NCI-H524 treated with DMSO at 0.1 percent for 48 hours (cell line): ENCODE results near the gene TUT4.

Source experiments
- DNase-seq: peaks from one replicate; lab custom pipeline; 2025; lab: John Stamatoyannopoulos, UW

TUT4 gene

DNA sequence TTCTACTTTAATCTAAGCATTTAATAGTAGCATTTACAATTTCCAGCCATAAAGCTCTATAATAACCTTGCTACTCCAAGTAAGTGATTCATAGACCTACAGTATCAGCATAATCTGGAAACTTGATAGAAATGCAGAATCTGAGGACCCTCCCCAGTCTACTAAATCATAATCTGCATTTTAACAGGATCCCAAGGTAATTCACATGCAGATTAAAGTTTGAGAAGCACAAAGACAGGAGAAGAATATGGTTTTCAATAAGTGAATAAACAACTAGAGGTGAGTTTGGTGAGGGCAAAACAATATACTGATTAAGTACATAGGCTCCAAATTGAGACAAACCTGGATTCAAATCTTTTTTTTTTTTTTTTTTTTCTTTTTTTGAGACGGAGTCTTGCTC is 91.1 kb downstream of the TUT4 start:
- DNase-seq: no peak

DNA sequence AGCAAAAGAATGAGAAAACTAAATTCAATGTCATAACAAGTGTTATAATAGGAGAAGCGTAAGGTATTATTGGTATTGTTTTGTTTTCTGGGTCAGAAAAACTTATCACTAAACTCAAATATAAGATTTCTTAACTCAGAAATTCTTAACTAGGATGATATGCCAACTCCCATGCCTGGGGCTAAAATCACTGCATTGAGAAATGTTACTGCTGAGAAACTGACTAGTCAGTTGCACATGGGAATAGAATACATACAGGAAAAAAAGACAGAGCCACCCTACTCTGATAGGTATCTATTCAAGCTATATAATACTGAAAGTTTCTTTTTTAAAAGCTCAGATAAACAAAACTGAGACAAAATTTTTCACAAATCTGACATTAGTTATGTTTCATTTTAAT is 92.2 kb downstream of the TUT4 start:
- no peak for DNase-seq

DNA sequence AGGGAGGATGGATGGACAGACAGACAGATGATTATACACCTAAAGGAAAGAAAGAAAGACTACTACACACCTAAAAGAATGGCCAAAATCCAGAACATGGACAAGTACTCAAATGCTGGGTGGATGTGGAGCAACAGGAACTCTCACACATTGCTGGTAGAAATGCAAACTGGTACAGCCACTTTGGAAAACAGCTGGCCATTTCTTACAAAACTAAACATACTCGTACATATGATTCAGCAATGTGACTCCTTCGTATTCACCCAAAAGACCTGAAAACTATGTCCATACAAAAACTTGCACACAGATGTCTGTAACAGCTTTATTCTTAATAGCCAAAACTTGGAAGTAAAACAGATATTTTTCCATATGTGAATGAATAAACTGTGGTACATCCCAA is 97.2 kb downstream of the TUT4 start:
- no peak for DNase-seq

DNA sequence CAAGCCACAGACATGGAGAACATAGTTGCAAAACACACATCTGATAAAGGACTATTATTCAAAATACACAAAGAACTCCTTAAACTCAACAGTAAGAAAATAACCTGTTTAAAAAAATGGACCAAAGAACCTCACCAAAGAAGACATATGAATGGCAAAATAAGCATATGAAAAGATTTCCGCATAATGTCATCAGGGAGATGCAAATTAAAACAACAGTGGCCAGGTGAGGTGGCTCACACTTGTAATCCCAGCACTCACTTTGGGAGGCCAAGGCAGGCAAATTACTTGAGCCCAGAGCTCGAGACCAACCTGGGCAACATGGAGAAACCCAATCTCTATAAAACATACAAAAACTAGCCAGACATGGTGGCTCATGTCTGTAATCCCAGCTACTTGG is 98.1 kb downstream of the TUT4 start:
- DNase-seq: no peak

DNA sequence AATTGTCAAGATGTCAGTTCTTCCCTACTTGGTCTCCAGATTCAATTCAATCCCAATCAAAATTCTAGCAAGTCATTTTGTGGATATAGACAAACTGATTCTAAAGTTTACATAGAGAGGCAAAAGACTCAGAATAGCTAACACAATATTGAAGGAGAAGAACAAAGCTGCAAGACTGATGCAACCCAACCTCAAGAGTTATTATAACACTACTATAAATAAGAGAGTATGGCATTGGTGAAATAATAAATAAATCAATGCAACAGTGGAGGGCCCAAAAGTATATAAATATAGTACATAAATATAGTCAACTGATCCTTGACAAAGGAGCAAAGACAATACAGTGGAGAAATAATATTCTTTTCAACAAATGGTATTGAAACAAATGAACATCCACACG is 98.8 kb downstream of the TUT4 start:
- no peak for DNase-seq

DNA sequence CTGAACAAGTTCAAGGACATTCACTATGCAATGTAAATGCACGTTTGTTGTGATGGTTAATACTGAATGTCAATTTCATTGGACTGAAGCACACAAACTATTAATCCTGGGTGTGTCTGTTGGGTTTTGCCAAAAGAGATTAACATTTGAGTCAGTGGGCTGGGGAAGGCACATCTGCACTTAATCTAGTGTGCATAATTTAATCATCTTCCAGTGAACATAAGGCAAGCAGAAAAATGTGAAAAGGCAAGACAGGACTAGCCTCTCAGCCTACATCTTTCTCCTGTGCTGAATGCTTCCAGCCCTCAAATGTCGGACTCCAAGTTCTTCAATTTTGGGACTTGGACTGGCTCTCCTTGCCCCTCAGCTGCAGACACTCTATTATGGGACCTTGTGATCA is 108.4 kb downstream of the TUT4 start:
- no peak for DNase-seq

DNA sequence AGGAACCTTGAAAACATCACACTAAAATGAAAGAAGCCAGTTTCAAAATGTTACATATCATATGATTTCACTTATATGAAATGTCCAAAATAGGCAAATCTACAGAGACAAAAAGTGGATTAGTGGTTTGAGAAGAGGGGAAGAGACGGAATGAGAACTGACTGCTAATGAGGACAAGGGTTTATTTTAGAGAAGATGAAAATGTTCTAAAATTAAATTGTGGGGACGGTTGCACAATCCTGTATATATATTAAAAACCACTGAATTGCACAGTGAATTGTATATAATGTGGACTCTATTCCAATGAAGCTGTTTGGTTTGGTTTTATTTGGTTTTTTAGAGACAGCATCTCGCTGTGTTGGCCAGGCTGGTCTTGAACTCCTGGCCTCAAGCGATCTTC is 112.9 kb downstream of the TUT4 start:
- DNase-seq: no peak

DNA sequence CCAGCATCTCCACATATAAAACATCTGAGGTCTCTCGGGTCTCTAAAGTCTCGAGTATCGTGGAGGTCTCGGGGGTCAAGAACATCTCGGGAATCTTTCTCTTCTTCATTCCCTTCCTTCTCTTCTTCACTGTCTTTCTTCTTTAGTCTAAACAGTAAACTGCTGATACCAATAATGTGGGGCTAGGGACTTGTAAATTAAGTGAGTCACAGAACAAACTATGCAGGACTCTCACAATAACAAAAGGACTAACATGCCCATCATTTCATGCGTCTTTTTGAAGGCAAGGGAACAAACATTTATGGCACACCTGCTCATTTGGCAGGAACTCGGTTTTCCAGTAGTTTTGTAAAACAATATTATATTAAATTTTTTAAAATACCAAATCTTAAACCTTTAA is 116.1 kb downstream of the TUT4 start:
- no peak for DNase-seq

DNA sequence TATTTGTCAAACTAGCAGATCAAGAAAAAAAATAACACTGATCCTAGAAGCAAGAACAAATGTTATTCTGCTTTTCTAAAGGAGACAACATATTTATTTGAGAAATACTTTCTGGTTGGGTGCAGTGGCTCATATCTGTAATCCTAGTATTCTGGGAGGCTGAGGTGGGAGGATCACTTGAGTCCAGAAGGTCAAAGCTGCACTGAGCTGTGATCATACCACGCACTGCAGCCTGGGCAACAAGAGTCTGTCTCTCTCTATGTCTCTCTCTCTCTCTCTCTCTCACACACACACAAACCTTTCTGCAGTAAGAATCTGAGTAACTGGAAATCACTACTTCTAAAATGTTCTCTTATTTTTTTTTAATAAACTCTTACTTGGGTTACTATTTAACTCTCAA is 117.2 kb downstream of the TUT4 start:
- DNase-seq: no peak

DNA sequence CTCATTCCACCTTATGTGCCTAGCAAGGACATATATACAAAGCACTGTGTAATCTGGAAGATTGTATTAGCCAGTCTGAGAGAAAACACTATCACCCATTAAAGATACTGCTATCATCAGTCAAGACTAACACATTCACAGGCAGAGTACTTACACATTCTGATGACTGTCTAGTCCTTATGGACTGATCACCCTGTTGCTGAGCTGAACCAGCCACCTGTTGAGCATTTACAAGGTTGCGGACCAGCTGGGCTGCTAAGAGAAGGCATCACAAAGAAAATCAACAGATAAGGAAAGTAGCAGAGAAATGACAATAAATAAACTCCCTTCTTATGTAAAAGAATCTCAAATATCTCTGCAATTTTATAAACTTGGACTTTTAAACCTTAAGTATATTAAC is 117.7 kb downstream of the TUT4 start:
- DNase-seq: no peak

DNA sequence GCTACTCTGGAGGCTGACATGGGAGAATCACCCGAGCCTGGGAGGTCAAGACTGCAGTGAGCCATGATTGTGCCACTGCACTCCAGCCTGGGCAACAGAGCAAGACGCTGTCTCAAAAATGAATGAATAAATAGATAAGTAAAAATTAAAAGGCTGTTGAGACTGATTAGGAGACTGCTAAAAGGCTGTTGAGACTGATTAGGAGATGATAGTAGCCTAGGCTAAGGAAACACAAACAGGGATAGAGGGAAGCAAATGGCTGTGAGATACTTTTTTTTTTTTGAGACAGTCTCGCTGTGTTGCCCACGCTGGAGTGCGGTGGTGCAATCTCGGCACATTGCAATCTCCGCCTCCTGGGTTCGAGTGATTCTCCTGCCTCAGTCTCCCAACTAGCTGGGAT is 120.1 kb downstream of the TUT4 start:
- DNase-seq: no peak

DNA sequence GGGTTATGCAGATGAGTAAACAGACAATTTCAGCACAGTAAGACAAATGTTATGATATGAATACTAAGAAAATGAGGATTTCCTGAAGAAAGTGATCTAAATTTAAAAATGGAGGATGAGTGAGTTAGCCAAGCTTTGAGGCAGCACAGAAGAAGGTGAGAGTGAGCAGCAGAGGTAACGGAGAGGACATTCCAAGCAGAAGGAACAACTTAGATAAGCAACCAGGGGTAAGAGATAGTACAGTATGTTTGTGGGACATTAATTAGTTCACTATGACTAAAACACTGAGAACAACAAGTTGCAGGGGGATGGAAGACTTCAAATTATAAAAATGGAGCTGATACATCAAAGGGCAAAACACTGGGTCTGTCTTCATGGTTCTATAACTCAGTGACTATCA is 125.7 kb downstream of the TUT4 start:
- no peak for DNase-seq

DNA sequence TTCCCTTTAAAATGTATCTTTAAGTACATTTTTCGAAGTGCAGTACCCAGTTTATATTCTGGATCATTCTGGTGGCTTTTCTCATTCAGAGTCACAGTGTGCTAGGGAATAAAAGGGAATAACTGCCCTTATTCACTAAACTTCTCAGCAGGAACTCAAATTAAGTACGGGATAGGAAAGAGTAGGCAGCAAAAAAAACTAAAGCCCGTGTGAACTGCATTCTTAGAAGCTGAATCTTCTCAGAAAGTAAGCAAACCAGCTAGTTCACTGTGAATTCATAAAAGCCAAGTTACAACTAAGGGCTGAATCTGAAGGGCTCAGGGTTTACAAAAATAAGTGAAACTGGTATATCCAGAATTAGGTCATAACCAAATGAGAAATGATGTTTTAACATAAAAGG is 126.5 kb downstream of the TUT4 start:
- DNase-seq: no peak

DNA sequence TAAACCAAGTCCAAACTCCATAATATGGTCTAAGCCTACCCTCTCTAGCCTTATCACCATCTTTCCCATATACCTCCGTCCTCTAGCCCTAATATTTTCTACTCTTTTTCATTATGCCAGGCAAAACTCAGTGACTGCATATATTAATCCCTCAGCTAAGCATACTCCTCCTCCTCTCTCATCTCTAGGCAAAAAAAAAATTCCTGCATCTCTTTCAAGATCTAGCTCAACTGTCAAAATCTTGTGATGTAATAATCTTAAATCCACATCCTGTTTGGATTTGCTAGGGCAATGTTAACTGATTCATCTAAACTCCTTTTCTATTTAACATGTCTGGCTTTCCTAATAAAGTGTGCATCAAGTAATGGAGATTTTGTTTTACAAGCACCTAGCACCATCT is 128.1 kb downstream of the TUT4 start:
- no peak for DNase-seq

DNA sequence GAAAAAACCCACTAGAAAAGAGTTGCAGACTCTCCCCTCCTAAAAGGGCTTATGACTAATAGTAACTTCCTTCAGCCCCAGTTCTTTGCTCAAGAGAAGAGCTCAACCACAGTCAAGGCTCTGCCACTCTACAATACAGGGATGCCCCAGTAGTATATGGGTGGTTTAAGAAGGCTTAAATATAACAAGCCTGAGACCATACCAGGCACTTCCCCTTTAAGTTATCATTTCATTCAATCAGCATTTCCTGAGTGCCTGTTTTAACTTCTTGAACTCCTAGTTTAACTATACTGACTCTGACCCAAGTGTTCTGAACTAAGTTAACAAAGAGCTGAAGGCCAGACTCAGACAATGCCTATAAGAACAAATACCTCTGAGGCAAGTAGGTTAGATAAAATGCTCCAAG is 128.7 kb downstream of the TUT4 start:
- DNase-seq: no peak

DNA sequence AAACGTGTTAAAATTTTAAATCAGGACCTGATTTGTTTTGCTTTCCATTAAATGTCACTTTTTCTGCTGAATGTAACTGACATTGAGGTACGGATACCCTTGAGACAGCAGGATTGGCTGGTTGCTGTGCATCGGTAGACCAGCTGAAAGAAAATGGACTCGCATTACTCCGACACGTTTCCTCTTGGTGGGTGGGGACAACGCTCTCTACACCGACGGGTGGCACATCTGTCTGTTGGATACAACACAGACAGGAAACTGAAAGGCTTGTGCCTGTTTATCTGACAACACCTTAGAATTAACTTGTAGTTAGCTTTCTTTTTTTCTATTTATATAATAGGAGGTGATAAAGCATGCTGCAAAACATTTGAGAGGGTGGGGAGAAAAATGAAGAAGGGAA is 129.1 kb downstream of the TUT4 start:
- DNase-seq: no peak

DNA sequence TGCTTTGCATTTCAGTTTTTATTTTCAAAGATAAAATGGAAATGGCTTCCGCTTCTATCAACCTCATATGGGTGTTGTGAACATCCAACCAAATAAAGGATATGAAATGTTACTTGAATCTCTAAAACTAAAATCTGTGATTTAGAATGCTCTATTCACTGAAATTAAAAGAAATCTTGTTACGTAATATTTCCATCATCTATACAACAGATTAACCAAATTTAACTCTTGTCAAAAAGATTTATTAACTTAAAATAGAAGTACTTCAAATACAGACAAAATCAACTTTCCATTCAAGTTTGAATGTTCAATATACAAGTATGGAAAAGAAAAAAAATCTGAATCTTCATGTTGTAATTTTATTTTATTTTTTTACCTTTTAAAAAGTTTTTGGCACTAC is 129.8 kb downstream of the TUT4 start:
- no peak for DNase-seq

DNA sequence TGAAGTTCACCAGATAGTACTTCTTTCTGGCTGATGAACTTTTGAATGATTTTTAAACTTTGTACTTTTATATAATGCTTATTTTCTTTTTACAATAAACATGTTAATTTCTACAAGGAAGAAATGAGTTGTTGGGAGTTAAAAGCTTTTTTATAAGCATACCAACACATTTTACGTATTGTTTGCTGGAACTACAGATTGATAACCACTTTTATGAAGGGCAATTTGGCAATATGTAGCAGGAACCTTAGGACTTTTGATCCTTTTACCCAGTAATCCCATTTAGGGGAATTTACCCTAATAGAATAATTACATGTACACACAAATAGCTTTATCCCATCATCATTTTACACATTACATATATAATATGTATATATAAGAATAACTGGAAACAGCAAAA is 132.2 kb downstream of the TUT4 start:
- DNase-seq: no peak

DNA sequence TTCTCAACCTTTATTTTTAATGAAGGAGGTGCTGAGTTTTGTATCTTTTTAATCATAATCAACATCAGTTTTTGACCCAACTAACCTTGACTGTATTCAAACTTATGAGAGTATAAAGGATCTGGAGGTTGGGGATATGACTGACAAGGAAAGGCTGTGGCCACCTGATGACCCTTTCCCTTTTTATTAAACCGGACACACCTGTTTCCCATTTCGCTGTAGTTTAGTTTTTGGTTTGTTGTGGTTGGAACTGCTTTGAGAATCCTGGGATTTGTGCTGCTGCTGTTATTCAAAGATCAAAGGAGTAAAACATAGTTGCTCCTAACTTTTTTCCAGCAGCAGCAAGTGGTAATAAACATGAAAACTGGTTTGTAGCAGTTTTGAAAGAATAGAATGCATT is 136.1 kb downstream of the TUT4 start:
- no peak for DNase-seq

DNA sequence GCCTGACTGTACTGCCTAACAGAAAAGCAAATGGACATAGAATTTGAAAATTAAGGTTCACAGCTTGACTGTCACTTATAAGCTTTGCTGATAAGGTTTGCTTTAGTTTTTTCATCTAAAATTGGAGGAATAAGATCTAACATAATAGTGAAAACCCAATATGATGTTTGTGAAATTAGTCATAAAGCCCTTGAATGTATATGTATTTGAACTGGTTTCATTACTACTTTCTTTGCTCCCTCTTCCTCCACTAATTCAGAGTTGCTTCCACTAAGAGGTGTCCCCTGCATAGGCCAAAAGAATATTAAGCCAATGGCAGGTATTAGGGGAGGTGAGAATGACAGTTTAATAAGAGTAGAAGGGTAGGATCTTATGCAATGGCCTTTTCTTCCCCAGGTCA is 137.9 kb downstream of the TUT4 start:
- no peak for DNase-seq

DNA sequence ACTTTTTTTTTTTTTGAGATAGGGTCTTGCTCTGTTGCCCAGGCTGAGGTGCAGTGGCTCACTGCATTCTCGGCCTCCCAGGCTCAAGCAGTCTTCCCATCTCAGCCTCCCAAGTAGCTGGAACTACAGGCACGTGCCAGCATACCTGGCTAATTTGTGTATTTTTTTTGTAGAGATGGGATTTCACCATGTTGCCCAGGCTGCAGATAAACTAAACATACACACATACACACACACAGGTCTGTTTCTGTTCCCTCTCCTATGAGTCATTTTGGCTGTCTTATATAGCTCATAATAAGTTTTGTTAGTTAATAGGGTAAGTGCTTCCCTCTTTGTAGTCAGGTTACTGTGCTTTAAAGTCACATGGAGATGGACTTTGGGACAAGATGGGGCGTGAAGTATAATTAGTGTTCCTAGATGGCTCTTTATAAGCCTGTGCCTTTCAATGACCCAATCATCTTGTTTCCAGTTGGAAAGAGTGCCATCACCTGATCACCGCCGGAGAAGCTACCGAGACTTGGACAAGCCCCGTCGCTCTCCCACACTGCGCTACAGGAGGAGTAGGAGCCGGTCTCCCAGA is 139.4 kb downstream of the TUT4 start:
- no peak for DNase-seq

DNA sequence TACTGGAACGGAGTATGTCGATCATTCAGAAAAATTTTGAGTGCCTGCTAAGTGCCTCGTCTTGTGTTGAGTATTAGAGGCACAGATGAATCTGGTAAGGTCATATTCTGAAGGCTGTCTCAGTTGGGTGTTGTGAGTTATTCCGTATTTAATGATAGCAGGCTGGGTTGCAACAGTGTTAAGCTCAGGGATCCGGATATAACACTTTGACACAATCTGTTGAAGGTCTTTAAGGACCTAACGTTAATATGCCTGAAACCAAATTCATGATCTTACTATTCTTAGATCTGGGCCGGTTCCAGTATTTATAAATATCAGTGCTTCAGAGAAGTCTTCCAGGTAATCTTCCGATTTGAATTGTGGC is 147.9 kb downstream of the TUT4 start:
- no peak for DNase-seq

DNA sequence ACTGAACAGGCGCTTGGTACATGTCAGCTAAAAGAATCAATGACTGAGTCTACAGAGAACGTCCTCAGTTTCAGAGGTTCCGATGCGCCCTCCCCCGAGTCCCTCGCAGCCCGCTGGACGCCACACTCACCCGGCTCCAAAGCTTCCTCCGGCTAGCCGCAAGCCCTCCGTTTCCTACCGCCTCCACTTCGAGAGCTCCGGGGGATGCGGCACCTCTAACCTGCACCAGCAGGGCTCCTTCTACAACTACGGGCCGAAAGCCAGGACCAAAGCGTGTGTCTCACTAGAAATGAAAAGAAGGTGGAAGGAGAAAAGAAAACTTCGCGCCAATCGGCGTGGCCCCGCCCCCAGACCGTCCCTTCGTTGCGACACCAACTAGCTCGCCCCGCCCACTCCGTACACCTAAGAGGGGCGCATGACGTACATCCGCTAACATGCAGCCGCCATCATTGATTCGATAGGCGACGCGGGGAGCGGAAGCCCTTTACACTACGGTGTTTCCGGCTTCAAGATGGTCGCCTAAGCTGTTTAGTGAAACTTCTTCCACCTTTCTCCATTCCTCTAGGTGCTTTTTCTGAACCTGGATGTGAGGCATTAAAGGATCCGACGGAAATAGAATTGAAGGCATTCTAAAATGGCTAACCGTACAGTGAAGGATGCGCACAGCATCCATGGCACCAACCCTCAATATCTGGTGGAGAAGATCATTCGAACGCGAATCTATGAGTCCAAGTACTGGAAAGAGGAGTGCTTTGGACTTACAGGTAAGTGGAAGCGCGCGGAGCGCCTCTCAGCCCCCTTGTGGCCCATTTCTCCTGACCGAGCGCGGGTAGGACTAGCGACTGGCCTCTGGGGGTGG is 148.5 kb downstream of the TUT4 start, which contains the start of the genes ORC1 and PRPF38A:
ORC1 (minus strand) TSS at position 308 of the 859 bp plus-strand sequence. CDS start 2,200 bp downstream, outside the sequence.
PRPF38A (plus strand) TSS at position 487 of the 859 bp plus-strand sequence; CDS start at position 635, 148 bp downstream.
- DNase-seq: peak; percentile 92
